HG02610 (cell line): ENCODE results near the gene LONP2.
A peak's percentile ranks its signal among the peaks of the same experiment; 100 is the strongest.
"Not testable (repeated sequence)": the region's sequence is repeated elsewhere in the genome, so short reads cannot be mapped to it uniquely, and the experiment has no call there.

Experiments used
- ATAC-seq: cut with Tn5 transposase; IDR thresholded peaks from one replicate; pipeline ENCODE4 v1.9.1; 2021; ENCODE audit warnings: mild to moderate bottlenecking, moderate library complexity; ENCODE audit not compliant: unreplicated experiment

LONP2 gene

DNA sequence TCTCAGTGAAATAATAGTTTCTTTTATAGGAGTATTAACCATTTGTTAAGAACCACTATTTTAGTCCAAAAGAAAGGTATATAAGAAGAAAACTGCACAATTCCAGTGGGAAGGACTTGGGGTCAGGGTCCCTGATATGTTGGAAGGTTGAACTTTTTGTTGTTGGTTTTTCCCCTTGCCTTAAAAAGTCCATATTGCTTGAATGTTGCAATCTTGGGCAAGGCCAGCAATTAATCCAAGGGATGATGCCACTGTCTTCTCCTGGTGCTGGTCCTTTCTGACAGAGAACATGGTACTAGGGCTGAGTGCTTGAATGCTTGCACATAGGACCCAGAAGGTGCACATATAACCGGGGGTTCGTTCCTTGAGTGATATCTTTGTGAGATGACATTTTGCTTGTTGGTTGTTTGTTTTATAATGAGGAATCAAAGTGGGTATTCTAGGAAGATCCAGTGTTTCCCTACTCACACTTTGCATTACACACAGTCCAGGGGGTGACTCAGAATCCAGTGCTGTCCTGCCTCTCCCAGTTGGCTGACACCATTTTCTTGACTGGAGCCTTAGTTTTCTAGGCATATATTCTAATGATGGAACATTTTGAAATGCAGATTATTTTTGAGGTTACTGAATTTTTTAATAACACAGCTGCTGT, 86.2 kb downstream of the LONP2 start:
- no peak for ATAC-seq

DNA sequence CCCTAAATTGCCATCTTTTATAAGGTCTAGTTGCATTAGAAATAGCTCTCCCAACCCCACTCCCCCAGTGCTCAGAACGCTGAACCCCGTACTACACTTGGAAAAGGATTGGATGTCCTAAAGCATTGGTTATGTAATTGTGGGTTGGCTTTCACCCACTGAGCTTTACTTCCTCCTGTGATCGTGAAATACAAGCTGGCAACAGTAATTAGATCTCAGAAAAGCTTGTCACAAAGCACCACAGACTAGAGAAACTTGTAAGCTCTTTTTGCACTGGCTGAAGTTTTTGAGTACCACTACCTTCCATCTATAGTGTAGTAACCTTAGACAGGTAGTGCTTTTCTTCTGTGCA, 86.7 kb downstream of the LONP2 start:
- no peak for ATAC-seq

GRCh38 chr16:48332978-48333377, 88.9 kb downstream of the LONP2 start:
- ATAC-seq, result no peak

DNA sequence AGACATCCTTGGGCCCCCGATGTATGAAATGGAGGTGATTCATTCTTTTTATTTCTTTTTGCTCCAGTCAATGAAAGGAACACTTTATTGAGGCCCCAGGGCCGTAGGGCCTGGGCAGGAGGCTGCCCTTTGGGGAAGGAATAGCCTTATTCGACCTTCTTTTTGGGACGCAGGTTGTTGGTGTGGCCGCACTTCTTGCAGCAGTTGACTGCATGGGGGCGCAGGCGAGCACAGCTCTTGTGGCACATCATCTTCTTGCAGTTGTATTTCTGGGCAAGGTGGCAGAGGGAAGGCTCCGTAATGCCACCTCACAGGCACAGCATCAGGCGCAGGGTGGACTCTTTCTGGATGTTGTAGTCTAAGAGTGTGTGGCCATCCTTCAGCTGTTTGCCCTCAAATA, 90.2 kb downstream of the LONP2 start:
- ATAC-seq, result no peak

- ATAC-seq, result no peak
Measured at GRCh38 chr16:48335961-48336360, 91.9 kb downstream of the LONP2 start.

GRCh38 chr16:48340054-48340453, 96.0 kb downstream of the LONP2 start:
- ATAC-seq, result no peak

- ATAC-seq, result no peak
Measured at GRCh38 chr16:48342591-48342990, 98.5 kb downstream of the LONP2 start.

DNA sequence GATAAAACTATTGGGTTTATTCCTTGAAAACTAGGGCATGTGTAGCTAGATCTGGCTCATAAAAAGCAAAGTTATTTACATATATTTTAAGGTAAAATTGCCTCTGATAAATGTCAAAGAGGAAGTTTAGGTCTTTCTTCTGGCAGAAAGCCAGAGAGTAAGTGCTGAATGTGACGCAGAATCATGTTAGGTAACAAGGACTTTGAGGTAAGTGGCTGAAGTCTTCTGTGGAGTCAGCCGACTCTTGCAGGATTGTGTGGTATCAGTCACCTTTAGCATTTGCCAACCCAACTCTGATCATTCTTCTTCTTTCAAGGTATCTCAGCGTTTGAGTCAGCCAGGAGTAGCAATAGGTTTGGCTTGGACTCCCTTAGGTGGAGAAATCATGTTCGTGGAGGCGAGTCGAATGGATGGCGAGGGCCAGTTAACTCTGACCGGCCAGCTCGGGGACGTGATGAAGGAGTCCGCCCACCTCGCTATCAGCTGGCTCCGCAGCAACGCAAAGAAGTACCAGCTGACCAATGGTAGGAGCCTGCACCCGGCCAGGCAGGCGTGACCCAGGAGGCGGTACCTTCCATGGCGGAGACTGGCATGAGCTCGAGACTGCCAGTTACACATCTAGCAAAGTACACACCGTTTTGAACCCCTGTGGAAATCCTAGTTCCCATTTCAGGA, 103.2 kb downstream of the LONP2 start:
- no peak for ATAC-seq

- ATAC-seq, result no peak
Measured at GRCh38 chr16:48347980-48348379, 103.9 kb downstream of the LONP2 start.

GRCh38 chr16:48350736-48351135, 106.6 kb downstream of the LONP2 start:
- no peak for ATAC-seq

GRCh38 chr16:48352648-48353390, 108.7 kb downstream of the LONP2 start:
- ATAC-seq, result no peak

- ATAC-seq, result peak; percentile 57
Measured at GRCh38 chr16:48353565-48354163, 109.6 kb downstream of the LONP2 start.

DNA sequence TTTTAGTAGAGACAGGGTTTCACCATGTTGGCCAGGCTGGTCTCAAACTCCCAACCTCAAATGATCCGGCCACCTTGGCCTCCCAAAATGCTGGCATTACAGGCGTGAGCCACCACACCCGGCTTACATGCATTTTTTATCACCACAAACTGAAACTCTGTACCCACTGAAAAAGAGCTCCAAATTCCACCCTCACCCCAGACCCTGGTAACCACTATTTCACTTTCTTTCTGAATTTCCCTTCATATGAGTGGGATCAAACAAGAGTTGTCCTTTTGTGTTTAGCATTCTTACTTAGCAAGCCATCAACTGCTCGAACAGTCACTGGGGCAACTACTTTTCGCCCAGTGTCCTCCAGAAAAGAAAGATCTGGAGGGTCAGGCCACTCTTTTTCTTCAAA, 110.3 kb downstream of the LONP2 start:
- not testable (repeated sequence) for ATAC-seq

- ATAC-seq, result no peak
Measured at GRCh38 chr16:48354877-48355855, 111.1 kb downstream of the LONP2 start.

DNA sequence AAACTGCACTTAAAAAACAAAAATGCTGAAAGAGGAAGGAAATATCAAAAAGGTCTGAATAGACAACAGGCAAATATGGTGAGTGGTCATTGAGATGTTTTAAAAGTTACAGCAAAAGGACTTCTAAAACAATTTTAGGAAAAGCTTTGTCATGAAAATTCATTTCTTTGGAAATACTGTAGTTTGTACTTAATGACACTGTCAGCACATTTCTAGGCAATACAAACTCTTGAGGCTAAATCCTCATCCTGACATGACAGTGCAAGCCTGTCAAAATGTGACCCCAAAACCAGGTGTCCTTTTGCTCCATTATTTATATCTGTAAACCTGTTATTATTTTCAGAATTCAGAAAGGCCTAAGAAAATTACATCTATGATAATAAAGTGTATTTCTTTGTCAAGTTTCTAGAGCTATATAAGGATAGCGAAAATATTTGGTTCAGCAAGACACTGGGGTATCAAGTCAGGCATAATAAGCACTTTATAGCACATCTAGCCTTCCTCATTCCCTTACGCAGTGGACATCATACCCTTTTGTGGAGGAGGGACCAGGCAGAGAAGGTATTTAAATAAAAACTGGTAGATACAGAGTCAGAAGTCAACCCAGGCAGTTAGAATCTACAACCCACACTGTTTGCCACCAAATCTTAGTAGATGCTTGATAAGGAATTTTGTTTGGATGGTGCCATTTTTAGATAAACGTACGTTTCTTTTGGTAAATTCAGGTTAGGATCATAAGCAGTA, 112.7 kb downstream of the LONP2 start:
- no peak for ATAC-seq

DNA sequence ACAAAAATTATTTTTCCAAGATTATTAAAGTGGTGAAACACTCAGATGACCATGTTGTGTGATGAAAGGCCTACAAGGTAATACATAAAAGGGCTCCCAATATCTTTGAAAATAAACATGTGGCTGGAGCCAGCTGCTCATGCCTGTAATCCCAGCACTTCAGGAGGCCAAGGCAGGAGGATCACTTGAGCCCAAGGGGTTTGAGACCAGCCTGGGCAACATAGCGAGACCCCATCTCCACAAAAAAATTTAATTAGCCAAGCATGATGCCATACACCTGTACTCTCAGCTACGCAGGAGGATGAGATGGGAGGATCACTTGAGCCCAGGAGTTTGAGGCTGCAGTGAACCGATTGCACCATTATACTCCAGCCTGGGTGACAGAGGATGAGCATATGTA, 114.3 kb downstream of the LONP2 start:
- no peak for ATAC-seq

DNA sequence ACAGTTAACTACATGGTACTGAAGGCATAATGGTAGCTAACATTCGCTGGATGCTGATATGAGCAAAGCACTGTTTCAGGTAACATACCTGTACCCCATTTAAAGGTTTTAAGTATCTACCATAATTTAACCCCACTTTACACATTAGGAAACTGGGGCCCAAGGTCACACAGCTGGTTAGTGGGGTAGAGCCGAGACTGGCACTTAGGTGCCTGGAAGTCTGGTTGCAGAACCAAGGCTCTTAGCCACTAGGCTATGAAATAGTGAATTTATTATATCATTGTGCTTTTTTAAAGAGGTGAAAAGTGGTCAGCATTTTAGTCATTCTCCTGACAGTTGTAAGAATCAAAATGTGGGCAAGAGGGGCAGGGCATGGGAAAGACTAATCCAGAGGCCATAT, 115.9 kb downstream of the LONP2 start:
- ATAC-seq, result no peak

DNA sequence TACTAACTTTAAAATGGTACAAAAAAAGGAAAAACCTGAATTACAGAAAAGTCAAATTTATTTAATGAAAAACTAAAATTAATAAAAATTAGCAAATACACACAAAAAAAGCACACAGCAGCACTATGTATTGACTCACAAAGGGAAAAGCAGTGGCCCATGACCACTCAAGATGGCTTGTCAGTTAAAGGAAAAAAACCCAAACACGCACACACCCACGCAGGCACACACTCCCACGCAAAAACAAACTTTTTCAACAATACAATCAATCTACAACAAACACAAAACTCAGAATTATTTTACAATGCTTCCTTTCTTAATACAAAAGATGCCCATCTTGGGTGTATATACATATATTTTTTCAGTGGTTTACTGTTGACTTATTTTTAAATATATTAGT, 116.9 kb downstream of the LONP2 start:
- no peak for ATAC-seq

DNA sequence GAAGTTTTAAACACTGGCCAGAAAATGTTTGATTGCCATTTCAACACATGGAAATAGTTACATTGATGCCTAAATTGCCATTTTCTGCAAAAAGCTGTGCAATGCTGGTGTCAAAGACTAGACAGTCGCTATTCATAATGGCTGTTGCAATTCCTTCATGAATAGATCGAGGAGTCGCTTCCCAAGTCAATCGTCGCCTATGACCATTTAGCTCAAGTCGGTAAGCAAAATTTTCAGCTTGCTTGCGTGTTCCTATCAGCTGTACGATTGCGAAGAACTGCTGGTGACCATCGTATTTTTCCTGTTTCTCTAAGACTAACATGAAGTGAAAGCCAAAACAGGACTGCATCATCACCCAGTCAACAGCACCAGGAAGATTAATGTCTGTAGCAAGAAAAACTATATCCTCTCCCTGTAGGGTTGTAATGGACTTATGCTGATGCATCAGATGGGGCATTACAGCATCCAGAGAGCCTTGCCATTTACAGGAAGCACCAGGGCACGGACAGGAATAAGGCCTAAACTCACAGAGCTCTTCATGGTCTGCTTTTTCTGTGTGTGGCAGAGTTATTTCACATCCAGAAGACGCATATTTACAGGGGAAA, 117.5 kb downstream of the LONP2 start:
- no peak for ATAC-seq
